Prostate gland (tissue), 2 donors: ENCODE data around the gene PLXDC1.

Experiments used
- POLR2A ChIP-seq: fragments of 450-650 bp; IDR thresholded peaks from one replicate; pipeline ENCODE4 v1.6.1; 2016; ENCODE audit warnings: antibody characterized with exemption, mild to moderate bottlenecking
- POLR2AphosphoS5 ChIP-seq: sonication (generic); formaldehyde crosslinking; IDR thresholded peaks from one replicate; pipeline ENCODE4 v1.6.1; 2017; ENCODE audit warnings: antibody characterized with exemption
- TF ChIP-seq, protein P1 (sequence below), 4 experiments: fragments of 200-600 bp in 2 of 4; fragments of 450-650 bp in 2 of 4; sonication (generic) in 2 of 4; IDR thresholded peaks; 1 replicate in 3 of 4; 2 replicates in 1 of 4; pipeline ENCODE4 v1.5.1; 2016 to 2019; ENCODE audit warnings: antibody characterized with exemption in 4 of 4, mild to moderate bottlenecking in 2 of 4, moderate library complexity in 2 of 4

DNA sequence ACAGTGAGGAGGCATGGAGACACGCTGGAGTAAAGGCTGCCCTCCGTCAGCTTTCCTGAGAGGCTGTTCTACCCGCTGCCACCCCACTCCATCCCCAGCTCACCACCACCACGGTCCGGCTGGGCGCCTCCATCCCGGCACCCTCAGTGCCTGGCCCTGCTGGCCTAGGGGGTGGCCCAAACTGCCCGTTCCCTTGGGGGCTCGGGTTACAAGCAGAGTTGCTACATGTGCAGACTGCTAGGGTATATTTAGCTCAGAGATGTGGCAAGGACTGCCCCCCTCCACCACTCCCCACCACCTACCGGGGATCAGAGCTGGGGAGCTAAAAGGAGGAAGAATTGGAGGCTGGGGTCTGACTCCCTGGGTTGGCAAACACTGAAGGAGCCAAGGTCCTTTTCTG is 41.9 kb upstream of the PLXDC1 start:
- TF ChIP-seq, protein P1, sequence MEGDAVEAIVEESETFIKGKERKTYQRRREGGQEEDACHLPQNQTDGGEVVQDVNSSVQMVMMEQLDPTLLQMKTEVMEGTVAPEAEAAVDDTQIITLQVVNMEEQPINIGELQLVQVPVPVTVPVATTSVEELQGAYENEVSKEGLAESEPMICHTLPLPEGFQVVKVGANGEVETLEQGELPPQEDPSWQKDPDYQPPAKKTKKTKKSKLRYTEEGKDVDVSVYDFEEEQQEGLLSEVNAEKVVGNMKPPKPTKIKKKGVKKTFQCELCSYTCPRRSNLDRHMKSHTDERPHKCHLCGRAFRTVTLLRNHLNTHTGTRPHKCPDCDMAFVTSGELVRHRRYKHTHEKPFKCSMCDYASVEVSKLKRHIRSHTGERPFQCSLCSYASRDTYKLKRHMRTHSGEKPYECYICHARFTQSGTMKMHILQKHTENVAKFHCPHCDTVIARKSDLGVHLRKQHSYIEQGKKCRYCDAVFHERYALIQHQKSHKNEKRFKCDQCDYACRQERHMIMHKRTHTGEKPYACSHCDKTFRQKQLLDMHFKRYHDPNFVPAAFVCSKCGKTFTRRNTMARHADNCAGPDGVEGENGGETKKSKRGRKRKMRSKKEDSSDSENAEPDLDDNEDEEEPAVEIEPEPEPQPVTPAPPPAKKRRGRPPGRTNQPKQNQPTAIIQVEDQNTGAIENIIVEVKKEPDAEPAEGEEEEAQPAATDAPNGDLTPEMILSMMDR (IDR thresholded peaks at IDR 0.05), result no peak
- no peak for TF ChIP-seq POLR2A
- TF ChIP-seq POLR2AphosphoS5, result no peak
